A673 (cell line): ENCODE data around the gene SIGLEC9. TPM values are rescaled to one million over a fixed set of nuclear protein-coding genes. Genes with fewer than 3 reads are reported as not detected.

ENCODE experiments used
- BruUV-seq: library from RNA; stranded (reverse); fragments of 400-500 nt; replicated peaks from 2 replicates; lab custom pipeline; 2021; lab: Mats Ljungman, UMichigan
- CTCF ChIA-PET: fragments of 300-600 bp; sonication (Branson Sonifier 250); formaldehyde crosslinking; loops from one replicate; lab custom pipeline; 2022; ENCODE audit warnings: antibody characterized with exemption; lab: Charles Lee
- POLR2A ChIA-PET: fragments of 300-600 bp; sonication (Branson Sonifier 250); formaldehyde crosslinking; loops from one replicate; lab custom pipeline; 2022; ENCODE audit warnings: antibody characterized with exemption; ENCODE audit not compliant: low non-redundant PET; lab: Charles Lee
- DNase-seq: peaks from one replicate; pipeline ENCODE4 v3.0.0-alpha.2; 2015; ENCODE audit warnings: low spot score
- H3K27ac ChIP-seq: fragments of 200-600 bp; sonication (generic); 2 replicates; pipeline ENCODE4 v1.5.1; 2016; ENCODE audit warnings: mixed run types, low read depth, mild to moderate bottlenecking, mixed read lengths, antibody characterized with exemption, low read length; ENCODE audit not compliant: poor library complexity, severe bottlenecking
- H3K27me3 ChIP-seq: fragments of 200-600 bp; sonication (generic); replicated peaks from 2 replicates; pipeline ENCODE4 v1.6.1; 2017; ENCODE audit warnings: mixed run types, low read depth, mild to moderate bottlenecking, mixed read lengths, antibody characterized with exemption, low read length; ENCODE audit not compliant: insufficient read depth, poor library complexity
- H3K36me3 ChIP-seq: fragments of 200-600 bp; sonication (generic); 2 replicates; pipeline ENCODE4 v1.6.1; 2016; ENCODE audit warnings: mixed run types, mild to moderate bottlenecking, mixed read lengths, antibody characterized with exemption, low read length; ENCODE audit not compliant: insufficient read depth, poor library complexity, severe bottlenecking
- H3K4me1 ChIP-seq: fragments of 200-600 bp; sonication (generic); 2 replicates; pipeline ENCODE4 v1.6.1; 2017; ENCODE audit warnings: mixed run types, mild to moderate bottlenecking, mixed read lengths, antibody characterized with exemption, low read length; ENCODE audit not compliant: insufficient read depth, poor library complexity, severe bottlenecking
- H3K4me3 ChIP-seq: fragments of 200-600 bp; sonication (generic); 2 replicates; pipeline ENCODE4 v1.5.1; 2016; ENCODE audit warnings: low read depth, mixed run types, mild to moderate bottlenecking, mixed read lengths, low read length; ENCODE audit not compliant: poor library complexity, severe bottlenecking
- H3K9me3 ChIP-seq: fragments of 200-600 bp; sonication (generic); 2 replicates; pipeline ENCODE4 v1.6.1; 2016; ENCODE audit warnings: mixed run types, low read depth, mild to moderate bottlenecking, mixed read lengths, antibody characterized with exemption, low read length; ENCODE audit not compliant: poor library complexity, severe bottlenecking
- CTCF ChIP-seq: fragments of 300-800, 200-600 bp; sonication (generic); conservative IDR thresholded peaks from 2 replicates; pipeline ENCODE4 v1.5.1; 2017; ENCODE audit warnings: low read depth, mild to moderate bottlenecking, antibody characterized with exemption, low read length, moderate library complexity, mixed read lengths
- EZH2 ChIP-seq: fragments of 200-600 bp; sonication (generic); IDR thresholded peaks from 2 replicates; pipeline ENCODE4 v1.6.1; 2017; ENCODE audit warnings: borderline replicate concordance, low read depth, mild to moderate bottlenecking, mixed read lengths, antibody characterized with exemption, low read length; ENCODE audit not compliant: poor library complexity, severe bottlenecking
- intact Hi-C: fragments of 100-400 bp; cut with micrococcal nuclease; formaldehyde crosslinking; loops from one replicate; pipeline ENCODE4 v1.10.0; 2022; ENCODE audit not compliant: unreplicated experiment
- total RNA-seq: library from RNA; stranded (reverse); gene quantifications from 2 replicates; pipeline ENCODE4 v1.2.3, GENCODE V29; 2021

SIGLEC9 gene
- total RNA-seq, 1 experiment from 2014 or later = not detected

DNA sequence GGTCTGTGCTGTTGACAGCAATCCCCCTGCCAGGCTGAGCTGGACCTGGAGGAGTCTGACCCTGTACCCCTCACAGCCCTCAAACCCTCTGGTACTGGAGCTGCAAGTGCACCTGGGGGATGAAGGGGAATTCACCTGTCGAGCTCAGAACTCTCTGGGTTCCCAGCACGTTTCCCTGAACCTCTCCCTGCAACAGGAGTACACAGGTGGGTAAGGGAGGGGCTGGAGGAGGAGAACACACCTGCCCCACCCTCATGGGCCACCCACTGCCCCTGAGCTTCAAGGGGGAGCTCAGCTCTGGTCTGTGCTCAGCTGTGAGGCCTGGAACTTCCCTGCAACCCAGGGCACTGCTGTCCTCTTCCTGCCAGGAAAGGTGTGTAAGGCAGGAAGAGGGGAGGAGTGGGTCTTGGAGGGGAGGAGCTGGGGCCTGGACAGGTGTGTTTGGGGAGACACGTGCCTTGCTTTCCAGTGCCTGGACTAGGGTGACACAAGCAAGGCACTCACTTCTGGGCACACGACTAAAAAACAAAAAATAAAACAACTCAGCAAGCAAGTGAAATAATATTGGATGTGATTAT lies 21.3 kb downstream of the SIGLEC9 start:
- CTCF ChIA-PET = no interaction called here
- POLR2A ChIA-PET = no interaction called here
- Histone ChIP-seq H3K4me1 (no peaks in the 10 kb centered on the region), H3K9me3 (no peaks in the 10 kb centered on the region), H3K36me3 (no peaks in the 10 kb centered on the region), H3K27me3 (peaks cover 8% of the 10 kb centered on the region), H3K4me3 (no peak overlapping the region), H3K27ac (no peak overlapping the region)
- no TSS peak for BruUV-seq
- no peak for TF ChIP-seq CTCF
- TF ChIP-seq EZH2 = no peak
- intact Hi-C loops = no loop called here
- DNase-seq = no peak

DNA sequence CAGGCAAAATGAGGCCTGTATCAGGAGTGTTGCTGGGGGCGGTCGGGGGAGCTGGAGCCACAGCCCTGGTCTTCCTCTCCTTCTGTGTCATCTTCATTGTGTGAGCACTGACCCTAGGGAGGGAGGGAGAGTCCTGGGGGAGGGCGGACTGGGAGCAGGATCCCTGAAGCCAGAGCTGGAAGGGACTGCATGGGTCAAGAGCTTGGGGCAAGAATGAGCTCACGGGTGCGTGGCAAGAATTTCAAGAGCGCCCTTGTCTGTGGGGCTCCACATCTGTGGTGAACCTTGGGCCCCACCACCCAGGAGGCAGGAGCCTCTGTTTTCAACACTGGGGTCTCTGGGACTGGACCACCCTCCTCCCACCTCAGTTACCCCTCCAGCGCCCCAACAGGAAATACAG lies 22.0 kb downstream of the SIGLEC9 start:
- DNase-seq = no peak

GRCh38 chr19:51147663-51148062 lies 23.0 kb downstream of the SIGLEC9 start:
- CTCF ChIA-PET = no interaction called here
- no peaks in the 10 kb centered on the region for H3K27me3 ChIP-seq
- DNase-seq = no peak
- H3K9me3 ChIP-seq = no peaks in the 10 kb centered on the region
- no peaks in the 10 kb centered on the region for H3K4me1 ChIP-seq
- no peak overlapping the region for H3K4me3 ChIP-seq
- TF ChIP-seq EZH2 (no peak), CTCF (no peak)
- no TSS peak for BruUV-seq
- no peaks in the 10 kb centered on the region for H3K36me3 ChIP-seq
- intact Hi-C loops = no loop called here
- no peak overlapping the region for H3K27ac ChIP-seq
- POLR2A ChIA-PET = no interaction called here

More for the DNA sequence above, 22.0 kb downstream of the SIGLEC9 start:
- Histone ChIP-seq H3K4me1 (no peaks in the 10 kb centered on the region), H3K36me3 (no peaks in the 10 kb centered on the region), H3K27me3 (peaks cover under 1% of the 10 kb centered on the region), H3K4me3 (no peak overlapping the region), H3K27ac (no peak overlapping the region), H3K9me3 (no peaks in the 10 kb centered on the region)
- POLR2A ChIA-PET = no interaction called here
- intact Hi-C loops = no loop called here
- no TSS peak for BruUV-seq
- no peak for TF ChIP-seq CTCF
- no peak for TF ChIP-seq EZH2
- CTCF ChIA-PET = no interaction called here
